Spleen (tissue), 7 donors: Measurements from ENCODE around the gene IL1RL2.

Experiments
- POLR2A ChIP-seq, 3 donors: fragments of 450-650 bp; IDR thresholded peaks; one replicate each; pipeline ENCODE4 v1.5.1; 2017; ENCODE audit warnings: antibody characterized with exemption in 3 of 3, mild to moderate bottlenecking in 1 of 3
- POLR2AphosphoS5 ChIP-seq, 3 donors: sonication (generic); formaldehyde crosslinking; IDR thresholded peaks; one replicate each; pipeline ENCODE4 v1.5.1; 2017; ENCODE audit warnings: antibody characterized with exemption in 3 of 3
- TF ChIP-seq, protein P1 (sequence below), 11 experiments: fragments of 200-600 bp in 7 of 11; fragments of 450-650 bp in 4 of 11; sonication (generic) in 4 of 11; IDR thresholded peaks in 8 of 11; conservative IDR thresholded peaks in 3 of 11; 1 replicate in 7 of 11; 2 replicates in 4 of 11; pipeline versions ENCODE4 v1.4.0 to v1.8.0; 2016 to 2021; ENCODE audit warnings: antibody characterized with exemption in 11 of 11, inconsistent platforms in 4 of 11, mild to moderate bottlenecking in 1 of 11
- donor health status: DM: no; HTN: no; CAD: no; lungs with moderate emphysema.
- donor health status: DM: no; HTN: no; CAD: no.
- donor health status: DM: no; HTN: no; CAD: no.

DNA sequence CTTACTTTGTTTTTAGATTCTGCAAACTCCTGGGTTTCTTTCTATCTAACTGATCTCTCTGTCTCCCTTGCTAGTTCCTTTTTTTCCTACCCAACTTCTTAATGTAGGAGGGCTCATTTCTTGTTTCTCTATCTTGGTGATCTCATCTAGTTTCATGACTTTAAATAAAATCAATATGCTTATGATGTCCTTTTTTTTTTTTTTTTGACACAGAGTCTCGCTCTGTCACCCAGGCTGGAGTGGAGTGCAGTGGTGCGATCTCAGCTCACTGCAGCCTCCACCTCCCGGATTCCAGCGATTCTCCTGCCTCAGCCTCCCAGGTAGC, 82.3 kb downstream of the IL1RL2 start:
- no peak for TF ChIP-seq POLR2A (IDR thresholded peaks at IDR 0.05)
- TF ChIP-seq POLR2AphosphoS5 (IDR thresholded peaks at IDR 0.05): no peak
- TF ChIP-seq, protein P1, sequence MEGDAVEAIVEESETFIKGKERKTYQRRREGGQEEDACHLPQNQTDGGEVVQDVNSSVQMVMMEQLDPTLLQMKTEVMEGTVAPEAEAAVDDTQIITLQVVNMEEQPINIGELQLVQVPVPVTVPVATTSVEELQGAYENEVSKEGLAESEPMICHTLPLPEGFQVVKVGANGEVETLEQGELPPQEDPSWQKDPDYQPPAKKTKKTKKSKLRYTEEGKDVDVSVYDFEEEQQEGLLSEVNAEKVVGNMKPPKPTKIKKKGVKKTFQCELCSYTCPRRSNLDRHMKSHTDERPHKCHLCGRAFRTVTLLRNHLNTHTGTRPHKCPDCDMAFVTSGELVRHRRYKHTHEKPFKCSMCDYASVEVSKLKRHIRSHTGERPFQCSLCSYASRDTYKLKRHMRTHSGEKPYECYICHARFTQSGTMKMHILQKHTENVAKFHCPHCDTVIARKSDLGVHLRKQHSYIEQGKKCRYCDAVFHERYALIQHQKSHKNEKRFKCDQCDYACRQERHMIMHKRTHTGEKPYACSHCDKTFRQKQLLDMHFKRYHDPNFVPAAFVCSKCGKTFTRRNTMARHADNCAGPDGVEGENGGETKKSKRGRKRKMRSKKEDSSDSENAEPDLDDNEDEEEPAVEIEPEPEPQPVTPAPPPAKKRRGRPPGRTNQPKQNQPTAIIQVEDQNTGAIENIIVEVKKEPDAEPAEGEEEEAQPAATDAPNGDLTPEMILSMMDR (IDR thresholded peaks at IDR 0.05 in 8 of 11, conservative IDR thresholded peaks at IDR 0.05 in 3 of 11): no peak
